Neural progenitor cell (in vitro differentiated cells): ENCODE results near the gene COL8A2. TPM values are rescaled to one million over a fixed set of nuclear protein-coding genes. Genes with fewer than 3 reads are reported as not detected.
A peak's percentile ranks its signal among the peaks of the same experiment; 100 is the strongest.

Experiments
- DNase-seq: peaks from one replicate; pipeline ENCODE4 v3.0.0-alpha.2; 2016; ENCODE audit warnings: low spot score
- H2AFZ ChIP-seq: fragments of 200-600 bp; sonication (generic); replicated peaks from 2 replicates; pipeline ENCODE4 v1.6.1; 2016; ENCODE audit warnings: antibody characterized with exemption
- H3F3A ChIP-seq: fragments of 200-600 bp; sonication (generic); 2 replicates; pipeline ENCODE4 v1.6.1; 2016; ENCODE audit warnings: antibody characterized with exemption, low read depth
- H3K27ac ChIP-seq: fragments of 200-600 bp; sonication (generic); 2 replicates; pipeline ENCODE4 v1.5.1; 2016; ENCODE audit warnings: mild to moderate bottlenecking
- H3K27me3 ChIP-seq: fragments of 200-600 bp; sonication (generic); 2 replicates; pipeline ENCODE4 v1.6.1; 2016; ENCODE audit warnings: mild to moderate bottlenecking, moderate library complexity
- H3K36me3 ChIP-seq: fragments of 200-600 bp; sonication (generic); 2 replicates; pipeline ENCODE4 v1.5.1; 2016
- H3K4me1 ChIP-seq: fragments of 200-600 bp; sonication (generic); 2 replicates; pipeline ENCODE4 v1.6.1; 2016; ENCODE audit warnings: mixed run types
- H3K4me2 ChIP-seq: fragments of 200-600 bp; sonication (generic); 2 replicates; pipeline ENCODE4 v1.6.1; 2016
- H3K4me3 ChIP-seq: fragments of 200-600 bp; sonication (generic); 2 replicates; pipeline ENCODE4 v1.5.1; 2016
- H3K79me2 ChIP-seq: fragments of 200-600 bp; sonication (generic); 2 replicates; pipeline ENCODE4 v1.6.1; 2016; ENCODE audit warnings: low read depth
- H3K9ac ChIP-seq: fragments of 200-600 bp; sonication (generic); 2 replicates; pipeline ENCODE4 v1.6.1; 2016
- H3K9me3 ChIP-seq: fragments of 200-600 bp; sonication (generic); 2 replicates; pipeline ENCODE4 v1.5.1; 2016; ENCODE audit warnings: low read depth
- H4K20me1 ChIP-seq: fragments of 200-600 bp; sonication (generic); 2 replicates; pipeline ENCODE4 v1.6.1; 2016; ENCODE audit warnings: low read depth
- H3K27ac Mint-ChIP-seq: 3 replicates; pipeline ENCODE4 v1.8.0; 2021; ENCODE audit warnings: mixed read lengths
- H3K27me3 Mint-ChIP-seq: 2 replicates; pipeline ENCODE4 v1.8.0; 2022; ENCODE audit warnings: low read depth, mild to moderate bottlenecking, inconsistent platforms, moderate library complexity, mixed read lengths; ENCODE audit not compliant: insufficient read depth
- H3K36me3 Mint-ChIP-seq: 3 replicates; pipeline ENCODE4 v1.8.0; 2021; ENCODE audit warnings: mixed read lengths
- H3K4me1 Mint-ChIP-seq: 3 replicates; pipeline ENCODE4 v1.8.0; 2021; ENCODE audit warnings: mixed read lengths
- H3K4me3 Mint-ChIP-seq: 3 replicates; pipeline ENCODE4 v1.8.0; 2021; ENCODE audit warnings: mild to moderate bottlenecking, moderate library complexity, mixed read lengths
- H3K9me3 Mint-ChIP-seq: 3 replicates; pipeline ENCODE4 v1.8.0; 2020; ENCODE audit warnings: mixed read lengths
- CTCF ChIP-seq: fragments of 200-600 bp; sonication (generic); IDR thresholded peaks from 2 replicates; pipeline ENCODE4 v1.5.1; 2017; ENCODE audit warnings: antibody characterized with exemption, mild to moderate bottlenecking
- EZH2 ChIP-seq: fragments of 200-600 bp; sonication (generic); IDR thresholded peaks from 2 replicates; pipeline ENCODE4 v1.6.1; 2017; ENCODE audit warnings: antibody characterized with exemption, mild to moderate bottlenecking, moderate library complexity
- EZH2phosphoT487 ChIP-seq: fragments of 200-600 bp; sonication (generic); IDR thresholded peaks from 2 replicates; pipeline ENCODE4 v1.6.1; 2017; ENCODE audit warnings: antibody characterized with exemption
- total RNA-seq: library from RNA; depleted of rRNA; stranded (reverse); fragments of >200 nt; gene quantifications from 2 replicates; pipeline ENCODE4 v1.2.3, GENCODE V29; 2015; ENCODE audit warnings: low replicate concordance

The COL8A2 gene
- total RNA-seq, 1 donor from 2014 or later: not detected

GRCh38 chr1:36083219-36083618, 41.8 kb downstream of the COL8A2 start:
- Mint-ChIP-seq H3K27ac (no peak overlapping the region), H3K9me3 (peaks cover 2% of the 10 kb centered on the region), H3K27me3 (peaks cover 6% of the 10 kb centered on the region), H3K36me3 (peaks cover 8% of the 10 kb centered on the region), H3K4me1 (peaks cover 39% of the 10 kb centered on the region), H3K4me3 (peak overlapping the region; percentile 87)
- H3K79me2 ChIP-seq: no peaks in the 10 kb centered on the region
- no peaks in the 10 kb centered on the region for H4K20me1 ChIP-seq
- H3K9ac ChIP-seq: no peak overlapping the region
- H3K9me3 ChIP-seq: no peaks in the 10 kb centered on the region
- H3K4me2 ChIP-seq: no peak overlapping the region
- H3K36me3 ChIP-seq: no peaks in the 10 kb centered on the region
- peak overlapping the region; percentile 83 for H3K4me3 ChIP-seq
- no peak overlapping the region for H3K27ac ChIP-seq
- TF ChIP-seq EZH2phosphoT487 (no peak), EZH2 (no peak), CTCF (no peak)
- no peak for DNase-seq
- no peaks in the 10 kb centered on the region for H3K27me3 ChIP-seq
- H3K4me1 ChIP-seq: peaks cover 9% of the 10 kb centered on the region
- H3F3A ChIP-seq: peaks cover 13% of the 10 kb centered on the region
- peak overlapping the region; percentile 87 for H2AFZ ChIP-seq

GRCh38 chr1:36081926-36082485, 43.0 kb downstream of the COL8A2 start:
- peaks cover 2% of the 10 kb centered on the region for H3K9me3 Mint-ChIP-seq
- H3K4me1 Mint-ChIP-seq: peaks cover 34% of the 10 kb centered on the region

GRCh38 chr1:36080801-36081200, 44.2 kb downstream of the COL8A2 start:
- Histone ChIP-seq H3K36me3 (no peaks in the 10 kb centered on the region), H3K27ac (no peak overlapping the region), H3K4me2 (no peak overlapping the region), H3K9me3 (no peaks in the 10 kb centered on the region), H3K4me1 (peaks cover 9% of the 10 kb centered on the region), H3K27me3 (no peaks in the 10 kb centered on the region), H3K79me2 (no peaks in the 10 kb centered on the region), H3K9ac (no peak overlapping the region), H3F3A (peaks cover 13% of the 10 kb centered on the region), H2AFZ (no peak overlapping the region), H3K4me3 (no peak overlapping the region), H4K20me1 (no peaks in the 10 kb centered on the region)
- H3K4me3 Mint-ChIP-seq: no peak overlapping the region
- peaks cover 5% of the 10 kb centered on the region for H3K27me3 Mint-ChIP-seq
- no peak for DNase-seq
- TF ChIP-seq EZH2phosphoT487 (no peak), CTCF (no peak), EZH2 (no peak)
- H3K4me1 Mint-ChIP-seq: peaks cover 23% of the 10 kb centered on the region
- H3K36me3 Mint-ChIP-seq: peaks cover 4% of the 10 kb centered on the region
- no peaks in the 10 kb centered on the region for H3K9me3 Mint-ChIP-seq
- no peak overlapping the region for H3K27ac Mint-ChIP-seq

More at GRCh38 chr1:36081926-36082485, 43.0 kb downstream of the COL8A2 start:
- Mint-ChIP-seq H3K27me3 (peaks cover 5% of the 10 kb centered on the region), H3K27ac (no peak overlapping the region), H3K36me3 (peaks cover 7% of the 10 kb centered on the region), H3K4me3 (no peak overlapping the region)
- no peaks in the 10 kb centered on the region for H4K20me1 ChIP-seq
- H3K27ac ChIP-seq: no peak overlapping the region
- DNase-seq: no peak
- H3K9me3 ChIP-seq: no peaks in the 10 kb centered on the region
- no peak overlapping the region for H2AFZ ChIP-seq
- H3K79me2 ChIP-seq: no peaks in the 10 kb centered on the region
- H3K36me3 ChIP-seq: no peaks in the 10 kb centered on the region
- H3K4me3 ChIP-seq: no peak overlapping the region
- H3F3A ChIP-seq: peaks cover 13% of the 10 kb centered on the region
- H3K4me1 ChIP-seq: peaks cover 9% of the 10 kb centered on the region
- H3K27me3 ChIP-seq: no peaks in the 10 kb centered on the region
- no peak overlapping the region for H3K9ac ChIP-seq
- TF ChIP-seq EZH2phosphoT487 (no peak), EZH2 (no peak), CTCF (no peak)
- no peak overlapping the region for H3K4me2 ChIP-seq
